ENCODE data around the gene OTUD1.

DNA sequence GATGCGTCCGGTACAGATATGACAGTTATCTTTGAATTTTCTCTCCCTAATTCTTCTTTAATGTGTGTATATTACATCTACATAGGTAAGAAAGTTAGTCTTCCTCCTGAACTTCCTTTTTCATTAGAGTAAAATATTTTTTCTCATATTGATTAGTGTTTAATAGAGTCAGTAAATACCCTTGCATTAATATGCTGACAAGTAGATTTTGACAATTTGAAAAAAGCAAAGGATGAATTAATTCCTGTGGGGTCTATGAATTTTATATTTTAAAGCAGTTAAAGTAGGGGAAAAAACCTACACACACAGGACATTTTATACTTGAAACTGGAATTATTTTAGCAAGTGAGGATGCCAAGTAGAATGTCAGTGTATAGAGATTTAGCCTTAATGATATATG is 9.4 kb downstream of the OTUD1 start:
- TF ChIP-seq, protein P1, sequence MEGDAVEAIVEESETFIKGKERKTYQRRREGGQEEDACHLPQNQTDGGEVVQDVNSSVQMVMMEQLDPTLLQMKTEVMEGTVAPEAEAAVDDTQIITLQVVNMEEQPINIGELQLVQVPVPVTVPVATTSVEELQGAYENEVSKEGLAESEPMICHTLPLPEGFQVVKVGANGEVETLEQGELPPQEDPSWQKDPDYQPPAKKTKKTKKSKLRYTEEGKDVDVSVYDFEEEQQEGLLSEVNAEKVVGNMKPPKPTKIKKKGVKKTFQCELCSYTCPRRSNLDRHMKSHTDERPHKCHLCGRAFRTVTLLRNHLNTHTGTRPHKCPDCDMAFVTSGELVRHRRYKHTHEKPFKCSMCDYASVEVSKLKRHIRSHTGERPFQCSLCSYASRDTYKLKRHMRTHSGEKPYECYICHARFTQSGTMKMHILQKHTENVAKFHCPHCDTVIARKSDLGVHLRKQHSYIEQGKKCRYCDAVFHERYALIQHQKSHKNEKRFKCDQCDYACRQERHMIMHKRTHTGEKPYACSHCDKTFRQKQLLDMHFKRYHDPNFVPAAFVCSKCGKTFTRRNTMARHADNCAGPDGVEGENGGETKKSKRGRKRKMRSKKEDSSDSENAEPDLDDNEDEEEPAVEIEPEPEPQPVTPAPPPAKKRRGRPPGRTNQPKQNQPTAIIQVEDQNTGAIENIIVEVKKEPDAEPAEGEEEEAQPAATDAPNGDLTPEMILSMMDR (IDR thresholded peaks at IDR 0.05), result no peak
- no peak for TF ChIP-seq EZH2 (IDR thresholded peaks at IDR 0.05; ENCODE audit: borderline replicate concordance, insufficient read depth, low read depth, low read length, poor library complexity, severe bottlenecking)
